OCI-LY3 (cell line): ENCODE measurements around the gene ERC2.

Source experiments
- CTCF ChIP-seq: fragments of 200-600, 300-600 bp; sonication (generic); IDR thresholded peaks from 2 replicates; pipeline ENCODE4 v1.5.1; 2014; ENCODE audit warnings: antibody characterized with exemption, low read length, low read depth
- EZH2phosphoT487 ChIP-seq: fragments of 200-600 bp; shearing (Covaris generic); IDR thresholded peaks from 2 replicates; pipeline ENCODE4 v1.6.1; 2018; ENCODE audit warnings: antibody characterized with exemption, mixed run types, low read depth

- TF ChIP-seq CTCF (no peak), EZH2phosphoT487 (no peak)
These were observed 97.1 kb downstream of the ERC2 start for GRCh38 chr3:56370991-56371775.
